HEK293T (cell line): ENCODE results near the gene VWCE.

ENCODE experiments used
- ARNT ChIP-seq: fragments of 450-650 bp; IDR thresholded peaks from 2 replicates; pipeline ENCODE4 v1.6.1; 2017; ENCODE audit warnings: mild to moderate bottlenecking
- BHLHE40 ChIP-seq: fragments of 450-650 bp; IDR thresholded peaks from 2 replicates; pipeline ENCODE4 v1.6.1; 2016; ENCODE audit warnings: mild to moderate bottlenecking, moderate library complexity, borderline replicate concordance
- CTBP1 ChIP-seq: fragments of 450-650 bp; IDR thresholded peaks from 2 replicates; pipeline ENCODE4 v1.6.1; 2016; ENCODE audit warnings: borderline replicate concordance
- ELF4 ChIP-seq: fragments of 450-650 bp; IDR thresholded peaks from 2 replicates; pipeline ENCODE4 v1.6.1; 2017; ENCODE audit warnings: antibody characterized with exemption
- FOXA1 ChIP-seq: fragments of 450-650 bp; IDR thresholded peaks from 2 replicates; pipeline ENCODE4 v1.6.1; 2016; ENCODE audit warnings: mild to moderate bottlenecking
- FOXK2 ChIP-seq: fragments of 450-650 bp; IDR thresholded peaks from 2 replicates; pipeline ENCODE4 v1.6.1; 2016; ENCODE audit warnings: mild to moderate bottlenecking
- HDGF ChIP-seq: fragments of 450-650 bp; IDR thresholded peaks from 2 replicates; pipeline ENCODE4 v1.6.1; 2017; ENCODE audit warnings: antibody characterized with exemption, borderline replicate concordance
- L3MBTL2 ChIP-seq: fragments of 450-650 bp; conservative IDR thresholded peaks from 2 replicates; pipeline ENCODE4 v1.6.1; 2016; ENCODE audit warnings: mild to moderate bottlenecking
- LEF1 ChIP-seq: fragments of 450-650 bp; IDR thresholded peaks from 2 replicates; pipeline ENCODE4 v1.6.1; 2017; ENCODE audit warnings: mild to moderate bottlenecking, borderline replicate concordance
- PKNOX1 ChIP-seq: fragments of 450-650 bp; IDR thresholded peaks from 2 replicates; pipeline ENCODE4 v1.6.1; 2016
- SP1 ChIP-seq: fragments of 450-650 bp; IDR thresholded peaks from 2 replicates; pipeline ENCODE4 v1.6.1; 2017

GRCh38 chr11:61327669-61328071, 32.6 kb upstream of the VWCE start:
- TF ChIP-seq BHLHE40 = no peak
- no peak for TF ChIP-seq ARNT
- TF ChIP-seq ELF4 = no peak
- TF ChIP-seq L3MBTL2 = no peak
- no peak for TF ChIP-seq LEF1
- TF ChIP-seq FOXA1 = no peak
- TF ChIP-seq SP1 = no peak
- no peak for TF ChIP-seq FOXK2
- TF ChIP-seq PKNOX1 = no peak
- TF ChIP-seq CTBP1 = no peak
- no peak for TF ChIP-seq HDGF
